ENCODE data around the gene PLEKHO2.

PLEKHO2 gene

GRCh38 chr15:64845831-64846595, 4.3 kb downstream of the PLEKHO2 start:
- peaks cover 70% of the 10 kb centered on the region for H3K79me2 ChIP-seq (ENCODE audit: control insufficient read depth, low read length)
- no peaks in the 10 kb centered on the region for H3K27me3 ChIP-seq (ENCODE audit: control insufficient read depth, low read length)
- peak overlapping the region; percentile 84 for H3K4me3 ChIP-seq (ENCODE audit: low read length)
- peak overlapping the region; percentile 87 for H3K4me2 ChIP-seq (ENCODE audit: low read length)
- peaks cover 11% of the 10 kb centered on the region for H3F3A ChIP-seq (ENCODE audit: control insufficient read depth, insufficient read depth)
- peaks cover 10% of the 10 kb centered on the region; the same call in 1 of the 2 replicates for H4K20me1 ChIP-seq (ENCODE audit: control insufficient read depth, insufficient read depth, low read depth, low read length)
- peak overlapping the region; percentile 48 for H3K27ac ChIP-seq (ENCODE audit: low read depth, low read length)
- H3K9me3 ChIP-seq (ENCODE audit: control insufficient read depth, insufficient read depth, low read length) = no peaks in the 10 kb centered on the region
- peaks cover 61% of the 10 kb centered on the region for H3K4me1 ChIP-seq (ENCODE audit: control insufficient read depth, low read length)
- peaks cover 37% of the 10 kb centered on the region for H3K36me3 ChIP-seq (ENCODE audit: control insufficient read depth, low read length)
- no peaks in the 10 kb centered on the region for H3K9me2 ChIP-seq (replicated peaks; ENCODE audit: control insufficient read depth, low read length)
- TF ChIP-seq, protein P1, sequence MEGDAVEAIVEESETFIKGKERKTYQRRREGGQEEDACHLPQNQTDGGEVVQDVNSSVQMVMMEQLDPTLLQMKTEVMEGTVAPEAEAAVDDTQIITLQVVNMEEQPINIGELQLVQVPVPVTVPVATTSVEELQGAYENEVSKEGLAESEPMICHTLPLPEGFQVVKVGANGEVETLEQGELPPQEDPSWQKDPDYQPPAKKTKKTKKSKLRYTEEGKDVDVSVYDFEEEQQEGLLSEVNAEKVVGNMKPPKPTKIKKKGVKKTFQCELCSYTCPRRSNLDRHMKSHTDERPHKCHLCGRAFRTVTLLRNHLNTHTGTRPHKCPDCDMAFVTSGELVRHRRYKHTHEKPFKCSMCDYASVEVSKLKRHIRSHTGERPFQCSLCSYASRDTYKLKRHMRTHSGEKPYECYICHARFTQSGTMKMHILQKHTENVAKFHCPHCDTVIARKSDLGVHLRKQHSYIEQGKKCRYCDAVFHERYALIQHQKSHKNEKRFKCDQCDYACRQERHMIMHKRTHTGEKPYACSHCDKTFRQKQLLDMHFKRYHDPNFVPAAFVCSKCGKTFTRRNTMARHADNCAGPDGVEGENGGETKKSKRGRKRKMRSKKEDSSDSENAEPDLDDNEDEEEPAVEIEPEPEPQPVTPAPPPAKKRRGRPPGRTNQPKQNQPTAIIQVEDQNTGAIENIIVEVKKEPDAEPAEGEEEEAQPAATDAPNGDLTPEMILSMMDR (IDR thresholded peaks at IDR 0.05; ENCODE audit: low read depth, low read length, poor library complexity, severe bottlenecking) = no peak
- TF ChIP-seq EZH2phosphoT487 (IDR thresholded peaks at IDR 0.05; ENCODE audit: borderline replicate concordance, low read length) = no peak

- H3K4me2 ChIP-seq (ENCODE audit: low read length) = peak overlapping the region; percentile 87
- peaks cover 58% of the 10 kb centered on the region for H3K4me1 ChIP-seq (ENCODE audit: control insufficient read depth, low read length)
- no peaks in the 10 kb centered on the region for H3K9me3 ChIP-seq (ENCODE audit: control insufficient read depth, insufficient read depth, low read length)
- H3F3A ChIP-seq (ENCODE audit: control insufficient read depth, insufficient read depth) = peaks cover 11% of the 10 kb centered on the region
- TF ChIP-seq, protein P1 (IDR thresholded peaks at IDR 0.05; ENCODE audit: low read depth, low read length, poor library complexity, severe bottlenecking) = no peak
- no peak for TF ChIP-seq EZH2phosphoT487 (IDR thresholded peaks at IDR 0.05; ENCODE audit: borderline replicate concordance, low read length)
- H3K27me3 ChIP-seq (ENCODE audit: control insufficient read depth, low read length) = no peaks in the 10 kb centered on the region
- H4K20me1 ChIP-seq (ENCODE audit: control insufficient read depth, insufficient read depth, low read depth, low read length) = peaks cover 10% of the 10 kb centered on the region; the same call in 1 of the 2 replicates
- H3K9me2 ChIP-seq (replicated peaks; ENCODE audit: control insufficient read depth, low read length) = no peaks in the 10 kb centered on the region
- H3K36me3 ChIP-seq (ENCODE audit: control insufficient read depth, low read length) = peaks cover 46% of the 10 kb centered on the region
- H3K27ac ChIP-seq (ENCODE audit: low read depth, low read length) = peak overlapping the region; percentile 54
- peaks cover 77% of the 10 kb centered on the region for H3K79me2 ChIP-seq (ENCODE audit: control insufficient read depth, low read length)
- peak overlapping the region; percentile 84 for H3K4me3 ChIP-seq (ENCODE audit: low read length)
Measured at GRCh38 chr15:64847016-64847415, 5.3 kb downstream of the PLEKHO2 start.

- peak overlapping the region; percentile 54 for H3K27ac ChIP-seq (ENCODE audit: low read depth, low read length)
- peaks cover 11% of the 10 kb centered on the region for H3F3A ChIP-seq (ENCODE audit: control insufficient read depth, insufficient read depth)
- peaks cover 76% of the 10 kb centered on the region for H3K79me2 ChIP-seq (ENCODE audit: control insufficient read depth, low read length)
- peaks cover 58% of the 10 kb centered on the region for H3K4me1 ChIP-seq (ENCODE audit: control insufficient read depth, low read length)
- peak overlapping the region; percentile 84 for H3K4me3 ChIP-seq (ENCODE audit: low read length)
- H3K27me3 ChIP-seq (ENCODE audit: control insufficient read depth, low read length) = no peaks in the 10 kb centered on the region
- no peaks in the 10 kb centered on the region for H3K9me2 ChIP-seq (replicated peaks; ENCODE audit: control insufficient read depth, low read length)
- peak overlapping the region; percentile 87 for H3K4me2 ChIP-seq (ENCODE audit: low read length)
- no peaks in the 10 kb centered on the region for H3K9me3 ChIP-seq (ENCODE audit: control insufficient read depth, insufficient read depth, low read length)
- H3K36me3 ChIP-seq (ENCODE audit: control insufficient read depth, low read length) = peaks cover 49% of the 10 kb centered on the region
- TF ChIP-seq, protein P1 (IDR thresholded peaks at IDR 0.05; ENCODE audit: low read depth, low read length, poor library complexity, severe bottlenecking) = no peak
- no peak for TF ChIP-seq EZH2phosphoT487 (IDR thresholded peaks at IDR 0.05; ENCODE audit: borderline replicate concordance, low read length)
- H4K20me1 ChIP-seq (ENCODE audit: control insufficient read depth, insufficient read depth, low read depth, low read length) = peaks cover 10% of the 10 kb centered on the region; the same call in 1 of the 2 replicates
Measured at GRCh38 chr15:64847448-64847847, 5.7 kb downstream of the PLEKHO2 start.
